ENCODE measurements around the gene RPL27A.

GRCh38 chr11:8705146-8705545, 22.6 kb downstream of the RPL27A start:
- TF ChIP-seq POLR2AphosphoS5 (IDR thresholded peaks at IDR 0.05; ENCODE audit: borderline replicate concordance, low read depth, low read length) (no peak), EZH2 (IDR thresholded peaks at IDR 0.05) (no peak)
